H9 (cell line): ENCODE data around the gene MAL. TPM values are rescaled to one million over a fixed set of nuclear protein-coding genes. Genes with fewer than 3 reads are reported as not detected.

Experiments
- DNase-seq: peaks from one replicate; pipeline ENCODE4 v3.0.0-alpha.2; 2017
- H2AFZ ChIP-seq: one replicate; pipeline ENCODE4 v1.6.1; 2013; ENCODE audit warnings: mild to moderate bottlenecking, low read length, control low read depth, moderate library complexity
- H2AK5ac ChIP-seq: 2 replicates; pipeline ENCODE4 v1.6.1; 2013; ENCODE audit warnings: low read length, control low read depth, mixed read lengths; ENCODE audit not compliant: insufficient read length
- H2BK120ac ChIP-seq: one replicate; pipeline ENCODE4 v1.6.1; 2013; ENCODE audit warnings: low read depth, mild to moderate bottlenecking, low read length, control low read depth, inconsistent platforms; ENCODE audit not compliant: poor library complexity, severe bottlenecking
- H2BK12ac ChIP-seq: 2 replicates; pipeline ENCODE4 v1.6.1; 2013; ENCODE audit warnings: low read length, control low read depth, mixed read lengths, low read depth; ENCODE audit not compliant: insufficient read length
- H2BK15ac ChIP-seq: 2 replicates; pipeline ENCODE4 v1.6.1; 2013; ENCODE audit warnings: low read depth, low read length, control low read depth
- H2BK20ac ChIP-seq: one replicate; pipeline ENCODE4 v1.6.1; 2013; ENCODE audit warnings: low read depth, mild to moderate bottlenecking, low read length, control low read depth, inconsistent platforms; ENCODE audit not compliant: poor library complexity, severe bottlenecking
- H2BK5ac ChIP-seq: 2 replicates; pipeline ENCODE4 v1.6.1; 2013; ENCODE audit warnings: low read length, control low read depth, mixed read lengths; ENCODE audit not compliant: insufficient read length
- H3K14ac ChIP-seq: 2 replicates; pipeline ENCODE4 v1.6.1; 2013; ENCODE audit warnings: low read length, control low read depth; ENCODE audit not compliant: insufficient read depth
- H3K18ac ChIP-seq: 2 replicates; pipeline ENCODE4 v1.6.1; 2013; ENCODE audit warnings: low read depth, mild to moderate bottlenecking, mixed read lengths, low read length, control low read depth; ENCODE audit not compliant: insufficient read length
- H3K23ac ChIP-seq: 2 replicates; pipeline ENCODE4 v1.6.1; 2013; ENCODE audit warnings: low read length, control low read depth, mixed read lengths, low read depth; ENCODE audit not compliant: insufficient read length
- H3K23me2 ChIP-seq: 2 replicates; pipeline ENCODE4 v1.6.1; 2013; ENCODE audit warnings: low read depth, mild to moderate bottlenecking, mixed read lengths, low read length, control low read depth; ENCODE audit not compliant: insufficient read length, poor library complexity, severe bottlenecking
- H3K27ac ChIP-seq: 2 replicates; pipeline ENCODE4 v1.5.1; 2013; ENCODE audit warnings: low read length, control low read depth, mixed read lengths, low read depth; ENCODE audit not compliant: insufficient read length
- H3K27me3 ChIP-seq: 2 replicates; pipeline ENCODE4 v1.6.1; 2013; ENCODE audit warnings: low read length, control low read depth, inconsistent platforms; ENCODE audit not compliant: insufficient read depth
- H3K4ac ChIP-seq: 2 replicates; pipeline ENCODE4 v1.6.1; 2013; ENCODE audit warnings: low read depth, mild to moderate bottlenecking, control low read depth, inconsistent platforms, low read length, moderate library complexity
- H3K4me1 ChIP-seq: 2 replicates; pipeline ENCODE4 v1.6.1; 2013; ENCODE audit warnings: low read length, control low read depth, inconsistent platforms; ENCODE audit not compliant: insufficient read depth
- H3K4me2 ChIP-seq: 2 replicates; pipeline ENCODE4 v1.6.1; 2013; ENCODE audit warnings: low read length, control low read depth, mixed read lengths; ENCODE audit not compliant: insufficient read length, insufficient read depth
- H3K56ac ChIP-seq: 2 replicates; pipeline ENCODE4 v1.6.1; 2013; ENCODE audit warnings: low read depth, mild to moderate bottlenecking, mixed read lengths, low read length, control low read depth; ENCODE audit not compliant: insufficient read length
- H3K79me1 ChIP-seq: 2 replicates; pipeline ENCODE4 v1.6.1; 2013; ENCODE audit warnings: low read depth, mild to moderate bottlenecking, moderate library complexity, low read length, control low read depth, inconsistent platforms; ENCODE audit not compliant: insufficient read depth, poor library complexity, severe bottlenecking
- H3K79me2 ChIP-seq: 2 replicates; pipeline ENCODE4 v1.6.1; 2013; ENCODE audit warnings: low read length, control low read depth, inconsistent platforms; ENCODE audit not compliant: insufficient read depth
- H3K9ac ChIP-seq: 2 replicates; pipeline ENCODE4 v1.6.1; 2013; ENCODE audit warnings: low read length, control low read depth, mixed read lengths; ENCODE audit not compliant: insufficient read length; ENCODE audit errors: extremely low read depth
- H3K9me3 ChIP-seq: one replicate; pipeline ENCODE4 v1.6.1; 2013; ENCODE audit warnings: low read depth, low read length, inconsistent platforms; ENCODE audit not compliant: control insufficient read depth
- H3T11ph ChIP-seq: one replicate; pipeline ENCODE4 v1.6.1; 2013; ENCODE audit warnings: mild to moderate bottlenecking, low read length, control low read depth, inconsistent platforms
- H4K20me1 ChIP-seq: one replicate; pipeline ENCODE4 v1.6.1; 2013; ENCODE audit not compliant: control insufficient read depth, insufficient read length, insufficient read depth
- H4K5ac ChIP-seq: 2 replicates; pipeline ENCODE4 v1.6.1; 2013; ENCODE audit warnings: low read depth, mild to moderate bottlenecking, mixed read lengths, low read length, control low read depth; ENCODE audit not compliant: insufficient read length
- H4K8ac ChIP-seq: replicated peaks from 2 replicates; pipeline ENCODE4 v1.6.1; 2013; ENCODE audit warnings: low read length, control low read depth, mixed read lengths, low read depth; ENCODE audit not compliant: insufficient read length
- H4K91ac ChIP-seq: 2 replicates; pipeline ENCODE4 v1.6.1; 2013; ENCODE audit warnings: low read depth, mild to moderate bottlenecking, moderate library complexity, mixed read lengths, low read length, control low read depth; ENCODE audit not compliant: insufficient read length
- H3K27ac Mint-ChIP-seq, 3 experiments: 2 replicates in 2 of 3; 3 replicates in 1 of 3; pipeline ENCODE4 v1.8.0; 2020 to 2021; ENCODE audit warnings: mixed read lengths in 3 of 3, mild to moderate bottlenecking in 1 of 3, moderate library complexity in 1 of 3
- H3K27me3 Mint-ChIP-seq: 2 replicates; pipeline ENCODE4 v1.8.0; 2021; ENCODE audit warnings: low read depth, mild to moderate bottlenecking, moderate library complexity, mixed read lengths
- H3K36me3 Mint-ChIP-seq, 3 experiments: 2 replicates in 2 of 3; 3 replicates in 1 of 3; pipeline ENCODE4 v1.8.0; 2020 to 2021; ENCODE audit warnings: low read depth in 3 of 3, mixed read lengths in 3 of 3; ENCODE audit not compliant: insufficient read depth in 1 of 3
- H3K4me1 Mint-ChIP-seq, 2 experiments: 2 replicates each; pipeline ENCODE4 v1.8.0; 2020; ENCODE audit warnings: mixed read lengths in 2 of 2
- H3K4me3 Mint-ChIP-seq, 2 experiments: 2 replicates in 1 of 2; 3 replicates in 1 of 2; pipeline ENCODE4 v1.8.0; 2020 to 2021; ENCODE audit warnings: mild to moderate bottlenecking in 2 of 2, mixed read lengths in 2 of 2, moderate library complexity in 1 of 2
- H3K9me3 Mint-ChIP-seq, 2 experiments: 2 replicates in 1 of 2; 3 replicates in 1 of 2; pipeline ENCODE4 v1.8.0; 2020; ENCODE audit warnings: mild to moderate bottlenecking in 2 of 2, mixed read lengths in 2 of 2, moderate library complexity in 1 of 2
- CTCF ChIP-seq: fragments of 200-600 bp; sonication (generic); conservative IDR thresholded peaks from 3 replicates; pipeline ENCODE4 v1.8.0; 2021; ENCODE audit warnings: antibody characterized with exemption, mild to moderate bottlenecking
- WGBS: extraction: QIAGEN DNeasy Blood & Tissue Kit; methylation state at CpG from one replicate; pipeline ENCODE4 v1.1.7; 2013; ENCODE audit warnings: missing lambda C conversion rate, low lambda C conversion rate, mixed read lengths; ENCODE audit not compliant: insufficient read length; ENCODE audit errors: extremely low coverage; 5-methylcytosine and 5-hydroxymethylcytosine counted together
- total RNA-seq: library from RNA; stranded (reverse); gene quantifications from 2 replicates; pipeline ENCODE4 v1.2.1, GENCODE V29; 2021

MAL gene
- total RNA-seq, 1 experiment from 2014 or later, result not detected

GRCh38 chr2:95034818-95035217 is 9.3 kb downstream of the MAL start:
- no peaks in the 10 kb centered on the region for H3K79me1 ChIP-seq
- H3K9me3 ChIP-seq, result no peaks in the 10 kb centered on the region
- no peak overlapping the region for H3T11ph ChIP-seq
- no peaks in the 10 kb centered on the region for H3K79me2 ChIP-seq
- no peak overlapping the region for H3K18ac ChIP-seq
- no peak overlapping the region for H3K23ac ChIP-seq
- no CpG with 5 or more reads among the region's 7 CpGs for WGBS
- no peak overlapping the region for H2BK5ac ChIP-seq
- no peak overlapping the region for H3K4me3 Mint-ChIP-seq
- TF ChIP-seq CTCF, result no peak
- H2BK120ac ChIP-seq, result no peak overlapping the region
- no peak overlapping the region for H3K27ac ChIP-seq
- no peak overlapping the region for H3K9ac ChIP-seq
- H4K8ac ChIP-seq, result no peak overlapping the region
- H4K20me1 ChIP-seq, result no peaks in the 10 kb centered on the region
- H3K4me1 ChIP-seq, result no peaks in the 10 kb centered on the region
- peaks cover 0 to 2% (median 0%) of the 10 kb centered on the region in 3 experiments; a peak in 2 of 7 replicates for H3K36me3 Mint-ChIP-seq
- H2AK5ac ChIP-seq, result no peak overlapping the region
- peaks cover 22 to 30% of the 10 kb centered on the region in 2 experiments for H3K9me3 Mint-ChIP-seq
- no peak overlapping the region for H2BK12ac ChIP-seq
- H2BK15ac ChIP-seq, result no peak overlapping the region
- H2AFZ ChIP-seq, result no peak overlapping the region
- H3K56ac ChIP-seq, result no peak overlapping the region
- no peak overlapping the region for H3K4me2 ChIP-seq
- no peak overlapping the region for H2BK20ac ChIP-seq
- no peak overlapping the region for H3K27ac Mint-ChIP-seq
- no peak overlapping the region for H4K5ac ChIP-seq
- H3K4ac ChIP-seq, result no peak overlapping the region
- peaks cover 68% of the 10 kb centered on the region for H3K27me3 Mint-ChIP-seq
- no peak overlapping the region for H4K91ac ChIP-seq
- H3K14ac ChIP-seq, result no peak overlapping the region
- no peaks in the 10 kb centered on the region for H3K23me2 ChIP-seq
- no peak for DNase-seq
- H3K4me1 Mint-ChIP-seq, result peaks cover 3% of the 10 kb centered on the region in 2 experiments; a peak in 1 of 4 replicates
- H3K27me3 ChIP-seq, result no peaks in the 10 kb centered on the region; the same call in 1 of the 2 replicates
